HAP-1 (cell line): ENCODE results near the gene PALS1.

Experiments used
- DNase-seq, 2 experiments: peaks; one replicate each; pipeline ENCODE4 v3.0.0-alpha.2; 2016 to 2020; ENCODE audit warnings: low spot score in 2 of 2
- H3K27me3 ChIP-seq: fragments of 250-450 bp; sonication (Bioruptor Pico); 2 replicates; pipeline ENCODE4 v1.5.1; 2020; ENCODE audit warnings: low read depth, mild to moderate bottlenecking, moderate library complexity
- H3K36me3 ChIP-seq: fragments of 250-450 bp; sonication (Bioruptor Pico); replicated peaks from 2 replicates; pipeline ENCODE4 v1.5.1; 2020; ENCODE audit warnings: mild to moderate bottlenecking
- H3K4me1 ChIP-seq: fragments of 250-450 bp; sonication (Bioruptor Pico); 2 replicates; pipeline ENCODE4 v1.5.1; 2020; ENCODE audit warnings: mild to moderate bottlenecking
- H3K4me3 ChIP-seq: fragments of 250-450 bp; sonication (Bioruptor Pico); 2 replicates; pipeline ENCODE4 v1.5.1; 2020; ENCODE audit warnings: mild to moderate bottlenecking, moderate library complexity
- H3K9me3 ChIP-seq: fragments of 250-450 bp; sonication (Bioruptor Pico); 2 replicates; pipeline ENCODE4 v1.5.1; 2020; ENCODE audit warnings: mild to moderate bottlenecking, moderate library complexity
- in situ Hi-C: fragments of 300-500 bp; cut with MboI; formaldehyde crosslinking; loops from 3 replicates; pipeline ENCODE4 v1.14.3; 2020; ENCODE audit warnings: low sequenced_read_pairs, inconsistent platforms, mixed read lengths

PALS1 gene

GRCh38 chr14:67237591-67237990, 3.6 kb upstream of the PALS1 start:
- Histone ChIP-seq H3K36me3 (no peaks in the 10 kb centered on the region), H3K4me1 (peaks cover 7% of the 10 kb centered on the region), H3K9me3 (no peaks in the 10 kb centered on the region), H3K27me3 (no peaks in the 10 kb centered on the region), H3K4me3 (no peak overlapping the region)
- in situ Hi-C loops, result no loop called here
- DNase-seq, result no peak

GRCh38 chr14:67239582-67239981, 1.7 kb upstream of the PALS1 start:
- H3K27me3 ChIP-seq, result no peaks in the 10 kb centered on the region
- DNase-seq, result no peak
- no peaks in the 10 kb centered on the region for H3K9me3 ChIP-seq
- no peak overlapping the region for H3K4me3 ChIP-seq
- H3K36me3 ChIP-seq, result no peaks in the 10 kb centered on the region
- H3K4me1 ChIP-seq, result peaks cover 11% of the 10 kb centered on the region
- in situ Hi-C loops, result no loop called here

- peak in 1 of 2 experiments; percentile 53 for DNase-seq
- Histone ChIP-seq H3K36me3 (no peaks in the 10 kb centered on the region), H3K4me3 (peak overlapping the region; percentile 67), H3K27me3 (no peaks in the 10 kb centered on the region), H3K4me1 (peaks cover 11% of the 10 kb centered on the region), H3K9me3 (no peaks in the 10 kb centered on the region)
- in situ Hi-C loops, result no loop called here
Observed at GRCh38 chr14:67240168-67240932, 885 bp upstream of the PALS1 start.

GRCh38 chr14:67240978-67241410, 241 bp upstream of the PALS1 start:
- no peaks in the 10 kb centered on the region for H3K27me3 ChIP-seq
- H3K9me3 ChIP-seq, result no peaks in the 10 kb centered on the region
- H3K4me1 ChIP-seq, result peaks cover 11% of the 10 kb centered on the region
- H3K4me3 ChIP-seq, result peak overlapping the region; percentile 67
- in situ Hi-C loops, result no loop called here
- DNase-seq, result peak; percentile 93 to 97
- H3K36me3 ChIP-seq, result no peaks in the 10 kb centered on the region

GRCh38 chr14:67242168-67242420, 859 bp downstream of the PALS1 start:
- no peaks in the 10 kb centered on the region for H3K9me3 ChIP-seq
- H3K4me1 ChIP-seq, result peaks cover 11% of the 10 kb centered on the region
- H3K4me3 ChIP-seq, result peak overlapping the region; percentile 67
- no peaks in the 10 kb centered on the region for H3K36me3 ChIP-seq
- DNase-seq, result no peak
- in situ Hi-C loops, result no loop called here
- H3K27me3 ChIP-seq, result no peaks in the 10 kb centered on the region

GRCh38 chr14:67245104-67245503, 3.9 kb downstream of the PALS1 start:
- H3K9me3 ChIP-seq, result no peaks in the 10 kb centered on the region
- in situ Hi-C loops, result no loop called here

GRCh38 chr14:67251573-67252226, 10.5 kb downstream of the PALS1 start:
- H3K36me3 ChIP-seq, result no peaks in the 10 kb centered on the region
- H3K27me3 ChIP-seq, result no peaks in the 10 kb centered on the region
- peaks cover 13% of the 10 kb centered on the region for H3K4me1 ChIP-seq
- H3K9me3 ChIP-seq, result 0 out of 2 replicates have a peak, but pooled peaks cover 2% of the 10 kb centered on the region
- DNase-seq, result peak in 1 of 2 experiments; percentile 25
- H3K4me3 ChIP-seq, result no peak overlapping the region
- in situ Hi-C loops, result no loop called here

More at GRCh38 chr14:67245104-67245503, 3.9 kb downstream of the PALS1 start:
- H3K4me1 ChIP-seq, result peaks cover 10% of the 10 kb centered on the region
- no peak for DNase-seq
- no peaks in the 10 kb centered on the region for H3K27me3 ChIP-seq
- no peak overlapping the region for H3K4me3 ChIP-seq
- H3K36me3 ChIP-seq, result no peaks in the 10 kb centered on the region

- DNase-seq, result no peak
- Histone ChIP-seq H3K4me3 (no peak overlapping the region), H3K4me1 (peaks cover 13% of the 10 kb centered on the region), H3K9me3 (0 out of 2 replicates have a peak, but pooled peaks cover 2% of the 10 kb centered on the region), H3K27me3 (no peaks in the 10 kb centered on the region), H3K36me3 (no peaks in the 10 kb centered on the region)
- in situ Hi-C loops, result no loop called here
Observed at GRCh38 chr14:67253076-67253635, 11.9 kb downstream of the PALS1 start.

- Histone ChIP-seq H3K4me3 (no peak overlapping the region), H3K27me3 (no peaks in the 10 kb centered on the region), H3K36me3 (no peaks in the 10 kb centered on the region), H3K4me1 (peaks cover 29% of the 10 kb centered on the region), H3K9me3 (no peaks in the 10 kb centered on the region)
- no peak for DNase-seq
- in situ Hi-C loops, result no loop called here
Observed at GRCh38 chr14:67257906-67258305, 16.7 kb downstream of the PALS1 start.

- no peaks in the 10 kb centered on the region for H3K27me3 ChIP-seq
- H3K4me1 ChIP-seq, result peaks cover 33% of the 10 kb centered on the region
- no peaks in the 10 kb centered on the region for H3K9me3 ChIP-seq
- no peaks in the 10 kb centered on the region for H3K36me3 ChIP-seq
- no peak overlapping the region for H3K4me3 ChIP-seq
- peak in 1 of 2 experiments; percentile 51 for DNase-seq
- in situ Hi-C loops, result no loop called here
Observed at GRCh38 chr14:67260965-67261364, 19.7 kb downstream of the PALS1 start.

GRCh38 chr14:67263499-67264149, 22.4 kb downstream of the PALS1 start:
- Histone ChIP-seq H3K4me1 (peaks cover 41% of the 10 kb centered on the region), H3K27me3 (no peaks in the 10 kb centered on the region), H3K9me3 (no peaks in the 10 kb centered on the region), H3K36me3 (no peaks in the 10 kb centered on the region), H3K4me3 (no peak overlapping the region)
- no peak for DNase-seq
- in situ Hi-C loops, result no loop called here

GRCh38 chr14:67265131-67265530, 23.9 kb downstream of the PALS1 start:
- H3K9me3 ChIP-seq, result no peaks in the 10 kb centered on the region
- no peak overlapping the region for H3K4me3 ChIP-seq
- no peaks in the 10 kb centered on the region for H3K27me3 ChIP-seq
- in situ Hi-C loops, result no loop called here
- H3K36me3 ChIP-seq, result no peaks in the 10 kb centered on the region
- no peak for DNase-seq
- peaks cover 55% of the 10 kb centered on the region for H3K4me1 ChIP-seq

GRCh38 chr14:67267576-67268328, 26.5 kb downstream of the PALS1 start:
- no peak for DNase-seq
- Histone ChIP-seq H3K9me3 (no peaks in the 10 kb centered on the region), H3K4me3 (0 out of 2 replicates have a peak overlapping the region, but pooled peaks have one; percentile 3), H3K36me3 (no peaks in the 10 kb centered on the region), H3K27me3 (no peaks in the 10 kb centered on the region), H3K4me1 (peaks cover 42% of the 10 kb centered on the region)
- in situ Hi-C loops, result no loop called here
